AG04450 (cell line): Measurements from ENCODE around the gene RNF32. TPM values are rescaled to one million over a fixed set of nuclear protein-coding genes. Genes with fewer than 3 reads are reported as not detected.

Experiments used
- CTCF ChIA-PET: fragments of 300-600, 350-600 bp; formaldehyde crosslinking; extraction: SDS; loops from one replicate; lab custom pipeline; 2022; ENCODE audit warnings: antibody characterized with exemption, inconsistent platforms; lab: Charles Lee
- POLR2A ChIA-PET: fragments of 350-600 bp; formaldehyde crosslinking; extraction: SDS; loops from one replicate; lab custom pipeline; 2021; ENCODE audit warnings: antibody characterized with exemption, inconsistent platforms; lab: Yijun Ruan, JAX
- DNase-seq: peaks from one replicate; pipeline ENCODE4 v3.0.0-alpha.2; 2011; ENCODE audit warnings: low read depth, low spot score
- H3K27ac ChIP-seq: one replicate; pipeline ENCODE4 v1.5.1; 2012; ENCODE audit warnings: low read depth, low read length, control low read depth
- H3K27me3 ChIP-seq: one replicate; pipeline ENCODE4 v1.6.0; 2012; ENCODE audit warnings: low read length; ENCODE audit not compliant: control insufficient read depth, insufficient read depth
- H3K4me3 ChIP-seq: 2 replicates; pipeline ENCODE4 v1.5.1; 2011; ENCODE audit warnings: mild to moderate bottlenecking, low read depth, low read length, control low read depth
- H3K9me3 ChIP-seq: 2 replicates; pipeline ENCODE4 v1.5.1; 2012; ENCODE audit warnings: low read length; ENCODE audit not compliant: control insufficient read depth, insufficient read depth
- polyA plus RNA-seq: library from polyadenylated mRNA; depleted of rRNA; stranded (reverse); fragments of >200 nt; gene quantifications from 2 replicates; pipeline ENCODE4 v1.2.3, GENCODE V29; 2011
- TF ChIP-seq, protein P1 (sequence below): IDR thresholded peaks from 2 replicates; pipeline ENCODE4 v1.5.1; 2011; ENCODE audit warnings: low read depth, low read length, control low read depth, inconsistent platforms

The RNF32 gene
- polyA plus RNA-seq, 1 experiment, result 1.3 TPM

DNA sequence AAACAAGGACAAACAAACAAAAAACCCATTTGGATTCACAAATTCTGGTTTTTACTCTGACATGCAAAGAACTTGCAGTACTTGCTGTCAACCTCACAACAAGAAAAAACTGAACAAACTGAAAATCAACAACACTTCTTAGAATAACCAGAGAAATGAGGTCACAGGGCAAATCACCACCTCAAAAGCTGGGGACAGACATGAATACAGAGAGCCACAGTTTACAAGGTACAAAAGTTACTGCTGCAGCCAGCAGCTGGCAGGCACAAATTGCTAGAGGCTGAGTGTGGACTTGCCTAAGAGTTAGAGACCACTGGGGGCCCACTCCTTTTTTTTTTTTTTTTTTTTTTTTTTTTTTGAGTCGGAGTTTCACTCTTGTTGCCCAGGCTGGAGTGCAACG is 15.0 kb upstream of the RNF32 start:
- CTCF ChIA-PET, result no interaction called here
- POLR2A ChIA-PET, result no interaction called here
- no peak for DNase-seq

DNA sequence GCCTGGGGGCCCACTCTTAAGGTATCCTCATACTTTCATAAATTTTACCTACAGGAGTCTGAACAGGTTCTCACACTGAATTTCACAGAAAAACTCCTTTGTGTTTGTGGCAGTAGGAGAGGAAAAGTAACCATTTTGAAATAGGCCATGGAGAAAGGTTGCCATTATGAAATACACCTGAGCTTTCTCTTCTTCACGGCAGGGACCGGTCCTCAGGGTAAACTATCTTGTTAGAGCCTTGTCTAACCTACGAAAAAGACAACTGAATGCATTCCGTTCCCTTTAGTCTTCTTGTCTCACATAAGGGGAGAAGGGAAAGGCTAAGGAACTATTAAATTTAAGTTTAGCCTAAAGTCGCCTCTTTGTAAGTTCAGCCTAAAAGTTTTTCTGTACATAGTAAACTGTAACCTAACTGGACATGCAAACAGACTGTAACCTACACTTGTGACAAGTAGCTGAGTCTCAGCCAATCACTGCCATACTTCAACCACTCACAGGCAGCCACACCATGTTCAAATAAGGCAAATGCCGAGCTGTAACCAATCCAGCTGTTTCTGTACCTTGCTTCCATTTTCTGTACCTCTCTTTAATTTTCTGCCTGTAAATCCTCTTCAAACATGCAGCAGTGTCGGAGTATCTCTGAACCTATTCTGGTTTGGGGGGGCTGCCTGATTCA is 14.2 kb upstream of the RNF32 start:
- H3K27ac ChIP-seq, result no peak overlapping the region
- TF ChIP-seq, protein P1, sequence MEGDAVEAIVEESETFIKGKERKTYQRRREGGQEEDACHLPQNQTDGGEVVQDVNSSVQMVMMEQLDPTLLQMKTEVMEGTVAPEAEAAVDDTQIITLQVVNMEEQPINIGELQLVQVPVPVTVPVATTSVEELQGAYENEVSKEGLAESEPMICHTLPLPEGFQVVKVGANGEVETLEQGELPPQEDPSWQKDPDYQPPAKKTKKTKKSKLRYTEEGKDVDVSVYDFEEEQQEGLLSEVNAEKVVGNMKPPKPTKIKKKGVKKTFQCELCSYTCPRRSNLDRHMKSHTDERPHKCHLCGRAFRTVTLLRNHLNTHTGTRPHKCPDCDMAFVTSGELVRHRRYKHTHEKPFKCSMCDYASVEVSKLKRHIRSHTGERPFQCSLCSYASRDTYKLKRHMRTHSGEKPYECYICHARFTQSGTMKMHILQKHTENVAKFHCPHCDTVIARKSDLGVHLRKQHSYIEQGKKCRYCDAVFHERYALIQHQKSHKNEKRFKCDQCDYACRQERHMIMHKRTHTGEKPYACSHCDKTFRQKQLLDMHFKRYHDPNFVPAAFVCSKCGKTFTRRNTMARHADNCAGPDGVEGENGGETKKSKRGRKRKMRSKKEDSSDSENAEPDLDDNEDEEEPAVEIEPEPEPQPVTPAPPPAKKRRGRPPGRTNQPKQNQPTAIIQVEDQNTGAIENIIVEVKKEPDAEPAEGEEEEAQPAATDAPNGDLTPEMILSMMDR, result no peak
- CTCF ChIA-PET, result no interaction called here
- no peak overlapping the region for H3K4me3 ChIP-seq
- H3K9me3 ChIP-seq, result peaks cover 8% of the 10 kb centered on the region
- H3K27me3 ChIP-seq, result no peaks in the 10 kb centered on the region
- DNase-seq, result no peak
- POLR2A ChIA-PET, result no interaction called here

More for the DNA sequence above, 15.0 kb upstream of the RNF32 start:
- Histone ChIP-seq H3K27ac (no peak overlapping the region), H3K4me3 (no peak overlapping the region), H3K27me3 (no peaks in the 10 kb centered on the region), H3K9me3 (peaks cover 8% of the 10 kb centered on the region)
- TF ChIP-seq, protein P1, result no peak

GRCh38 chr7:156628562-156628961 is 12.0 kb upstream of the RNF32 start:
- Histone ChIP-seq H3K27me3 (no peaks in the 10 kb centered on the region), H3K9me3 (peaks cover 8% of the 10 kb centered on the region), H3K4me3 (no peak overlapping the region), H3K27ac (no peak overlapping the region)
- DNase-seq, result no peak
- ChIA-PET CTCF (no interaction called here), POLR2A (no interaction called here)
- TF ChIP-seq, protein P1, result no peak

DNA sequence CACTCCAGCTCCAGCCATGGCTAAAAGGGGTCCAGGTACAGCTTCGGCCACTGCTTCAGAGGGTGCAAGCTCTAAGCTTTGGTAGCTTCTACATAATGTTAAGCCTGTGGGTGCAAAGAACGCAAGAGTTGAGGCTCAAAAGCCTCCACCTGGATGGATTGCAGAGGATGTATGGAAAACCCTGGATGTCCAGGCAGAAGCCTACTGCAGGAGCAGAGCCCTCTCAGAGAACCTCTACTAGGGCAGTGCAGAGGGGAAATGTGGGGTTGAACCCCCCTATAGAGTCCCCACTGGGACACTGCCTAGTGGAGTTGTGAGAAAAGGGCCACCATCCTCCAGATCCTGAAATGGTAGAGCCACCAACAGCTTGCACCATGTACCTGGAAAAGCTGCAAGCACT is 10.7 kb upstream of the RNF32 start:
- no peaks in the 10 kb centered on the region for H3K27me3 ChIP-seq
- no peak overlapping the region for H3K4me3 ChIP-seq
- TF ChIP-seq, protein P1, result no peak
- ChIA-PET POLR2A (no interaction called here), CTCF (no interaction called here)
- DNase-seq, result no peak
- H3K9me3 ChIP-seq, result peaks cover 8% of the 10 kb centered on the region
- H3K27ac ChIP-seq, result no peak overlapping the region

- CTCF ChIA-PET, result no interaction called here
- no peak for DNase-seq
- Histone ChIP-seq H3K9me3 (peaks cover 5% of the 10 kb centered on the region), H3K4me3 (no peak overlapping the region), H3K27me3 (no peaks in the 10 kb centered on the region), H3K27ac (no peak overlapping the region)
- TF ChIP-seq, protein P1, result no peak
- POLR2A ChIA-PET, result no interaction called here
Measured at GRCh38 chr7:156634117-156634516, 6.5 kb upstream of the RNF32 start.
